Neural progenitor cell (in vitro differentiated cells): ENCODE data around the gene OR2AT4.

ENCODE experiments used
- EZH2 ChIP-seq: fragments of 200-600 bp; sonication (generic); IDR thresholded peaks from 2 replicates; pipeline ENCODE4 v1.6.1; 2017; ENCODE audit warnings: antibody characterized with exemption, mild to moderate bottlenecking, moderate library complexity
- EZH2phosphoT487 ChIP-seq: fragments of 200-600 bp; sonication (generic); IDR thresholded peaks from 2 replicates; pipeline ENCODE4 v1.6.1; 2017; ENCODE audit warnings: antibody characterized with exemption
- TF ChIP-seq, protein P1 (sequence below): fragments of 200-600 bp; sonication (generic); IDR thresholded peaks from 2 replicates; pipeline ENCODE4 v1.5.1; 2017; ENCODE audit warnings: antibody characterized with exemption, mild to moderate bottlenecking

GRCh38 chr11:75097173-75097557 lies 489 bp upstream of the OR2AT4 start:
- TF ChIP-seq, protein P1, sequence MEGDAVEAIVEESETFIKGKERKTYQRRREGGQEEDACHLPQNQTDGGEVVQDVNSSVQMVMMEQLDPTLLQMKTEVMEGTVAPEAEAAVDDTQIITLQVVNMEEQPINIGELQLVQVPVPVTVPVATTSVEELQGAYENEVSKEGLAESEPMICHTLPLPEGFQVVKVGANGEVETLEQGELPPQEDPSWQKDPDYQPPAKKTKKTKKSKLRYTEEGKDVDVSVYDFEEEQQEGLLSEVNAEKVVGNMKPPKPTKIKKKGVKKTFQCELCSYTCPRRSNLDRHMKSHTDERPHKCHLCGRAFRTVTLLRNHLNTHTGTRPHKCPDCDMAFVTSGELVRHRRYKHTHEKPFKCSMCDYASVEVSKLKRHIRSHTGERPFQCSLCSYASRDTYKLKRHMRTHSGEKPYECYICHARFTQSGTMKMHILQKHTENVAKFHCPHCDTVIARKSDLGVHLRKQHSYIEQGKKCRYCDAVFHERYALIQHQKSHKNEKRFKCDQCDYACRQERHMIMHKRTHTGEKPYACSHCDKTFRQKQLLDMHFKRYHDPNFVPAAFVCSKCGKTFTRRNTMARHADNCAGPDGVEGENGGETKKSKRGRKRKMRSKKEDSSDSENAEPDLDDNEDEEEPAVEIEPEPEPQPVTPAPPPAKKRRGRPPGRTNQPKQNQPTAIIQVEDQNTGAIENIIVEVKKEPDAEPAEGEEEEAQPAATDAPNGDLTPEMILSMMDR, result no peak
- TF ChIP-seq EZH2, result no peak
- no peak for TF ChIP-seq EZH2phosphoT487
